ENCODE measurements around the gene YJEFN3.

- TF ChIP-seq EZH2phosphoT487 (IDR thresholded peaks at IDR 0.05; ENCODE audit: borderline replicate concordance, low read length), result no peak
- TF ChIP-seq CTCF (IDR thresholded peaks at IDR 0.05; ENCODE audit: low read depth, low read length, poor library complexity, severe bottlenecking), result peak; percentile 98
Measured at GRCh38 chr19:19531951-19532805, 3.5 kb downstream of the YJEFN3 start.
